ENCODE data around the gene CCT7.

CCT7 gene

GRCh38 chr2:73214120-73215035 is 19.7 kb upstream of the CCT7 start, which contains the start of gene SMYD5:
TSS of gene SMYD5 (plus strand) at chr2:73214245. CDS start at chr2:73214267, 22 bp downstream.
- DNase-seq (ENCODE audit: low read depth), result no peak
- peak within 1 kb of the TSS; percentile 84 for H3K4me3 ChIP-seq (ENCODE audit: low read length)
- TF ChIP-seq CTCF (conservative IDR thresholded peaks at IDR 0.05; ENCODE audit: low read depth, low read length), result no peak

- peak overlapping the region; percentile 84 for H3K4me3 ChIP-seq (ENCODE audit: low read length)
- no peak for DNase-seq (ENCODE audit: low read depth)
- no peak for TF ChIP-seq CTCF (conservative IDR thresholded peaks at IDR 0.05; ENCODE audit: low read depth, low read length)
These were observed 18.9 kb upstream of the CCT7 start for GRCh38 chr2:73215254-73215653.

GRCh38 chr2:73217160-73217559 is 16.9 kb upstream of the CCT7 start:
- no peak for DNase-seq (ENCODE audit: low read depth)
- TF ChIP-seq CTCF (conservative IDR thresholded peaks at IDR 0.05; ENCODE audit: low read depth, low read length), result no peak
- H3K4me3 ChIP-seq (ENCODE audit: low read length), result no peak overlapping the region

GRCh38 chr2:73217826-73218225 is 16.3 kb upstream of the CCT7 start:
- no peak for TF ChIP-seq CTCF (conservative IDR thresholded peaks at IDR 0.05; ENCODE audit: low read depth, low read length)
- no peak overlapping the region for H3K4me3 ChIP-seq (ENCODE audit: low read length)
- no peak for DNase-seq (ENCODE audit: low read depth)

- no peak overlapping the region for H3K4me3 ChIP-seq (ENCODE audit: low read length)
- TF ChIP-seq CTCF (conservative IDR thresholded peaks at IDR 0.05; ENCODE audit: low read depth, low read length), result no peak
- DNase-seq (ENCODE audit: low read depth), result peak; percentile 81
These were observed 15.8 kb upstream of the CCT7 start for GRCh38 chr2:73218298-73218697.

- H3K4me3 ChIP-seq (ENCODE audit: low read length), result no peak overlapping the region
- TF ChIP-seq CTCF (conservative IDR thresholded peaks at IDR 0.05; ENCODE audit: low read depth, low read length), result no peak
- DNase-seq (ENCODE audit: low read depth), result no peak
These were observed 10.3 kb upstream of the CCT7 start for GRCh38 chr2:73223821-73224220.
